H9 (cell line): ENCODE measurements around the gene ABLIM1. TPM values are rescaled to one million over a fixed set of nuclear protein-coding genes. Genes with fewer than 3 reads are reported as not detected.

Experiments used
- DNase-seq: peaks from one replicate; pipeline ENCODE4 v3.0.0-alpha.2; 2017
- H2AFZ ChIP-seq: one replicate; pipeline ENCODE4 v1.6.1; 2013; ENCODE audit warnings: mild to moderate bottlenecking, low read length, control low read depth, moderate library complexity
- H2AK5ac ChIP-seq: 2 replicates; pipeline ENCODE4 v1.6.1; 2013; ENCODE audit warnings: low read length, control low read depth, mixed read lengths; ENCODE audit not compliant: insufficient read length
- H2BK120ac ChIP-seq: one replicate; pipeline ENCODE4 v1.6.1; 2013; ENCODE audit warnings: low read depth, mild to moderate bottlenecking, low read length, control low read depth, inconsistent platforms; ENCODE audit not compliant: poor library complexity, severe bottlenecking
- H2BK12ac ChIP-seq: 2 replicates; pipeline ENCODE4 v1.6.1; 2013; ENCODE audit warnings: low read length, control low read depth, mixed read lengths, low read depth; ENCODE audit not compliant: insufficient read length
- H2BK15ac ChIP-seq: 2 replicates; pipeline ENCODE4 v1.6.1; 2013; ENCODE audit warnings: low read depth, low read length, control low read depth
- H2BK20ac ChIP-seq: one replicate; pipeline ENCODE4 v1.6.1; 2013; ENCODE audit warnings: low read depth, mild to moderate bottlenecking, low read length, control low read depth, inconsistent platforms; ENCODE audit not compliant: poor library complexity, severe bottlenecking
- H2BK5ac ChIP-seq: 2 replicates; pipeline ENCODE4 v1.6.1; 2013; ENCODE audit warnings: low read length, control low read depth, mixed read lengths; ENCODE audit not compliant: insufficient read length
- H3K14ac ChIP-seq: 2 replicates; pipeline ENCODE4 v1.6.1; 2013; ENCODE audit warnings: low read length, control low read depth; ENCODE audit not compliant: insufficient read depth
- H3K18ac ChIP-seq: 2 replicates; pipeline ENCODE4 v1.6.1; 2013; ENCODE audit warnings: low read depth, mild to moderate bottlenecking, mixed read lengths, low read length, control low read depth; ENCODE audit not compliant: insufficient read length
- H3K23ac ChIP-seq: 2 replicates; pipeline ENCODE4 v1.6.1; 2013; ENCODE audit warnings: low read length, control low read depth, mixed read lengths, low read depth; ENCODE audit not compliant: insufficient read length
- H3K23me2 ChIP-seq: 2 replicates; pipeline ENCODE4 v1.6.1; 2013; ENCODE audit warnings: low read depth, mild to moderate bottlenecking, mixed read lengths, low read length, control low read depth; ENCODE audit not compliant: insufficient read length, poor library complexity, severe bottlenecking
- H3K27ac ChIP-seq: 2 replicates; pipeline ENCODE4 v1.5.1; 2013; ENCODE audit warnings: low read length, control low read depth, mixed read lengths, low read depth; ENCODE audit not compliant: insufficient read length
- H3K27me3 ChIP-seq: 2 replicates; pipeline ENCODE4 v1.6.1; 2013; ENCODE audit warnings: low read length, control low read depth, inconsistent platforms; ENCODE audit not compliant: insufficient read depth
- H3K4ac ChIP-seq: 2 replicates; pipeline ENCODE4 v1.6.1; 2013; ENCODE audit warnings: low read depth, mild to moderate bottlenecking, control low read depth, inconsistent platforms, low read length, moderate library complexity
- H3K4me1 ChIP-seq: 2 replicates; pipeline ENCODE4 v1.6.1; 2013; ENCODE audit warnings: low read length, control low read depth, inconsistent platforms; ENCODE audit not compliant: insufficient read depth
- H3K4me2 ChIP-seq: 2 replicates; pipeline ENCODE4 v1.6.1; 2013; ENCODE audit warnings: low read length, control low read depth, mixed read lengths; ENCODE audit not compliant: insufficient read length, insufficient read depth
- H3K56ac ChIP-seq: 2 replicates; pipeline ENCODE4 v1.6.1; 2013; ENCODE audit warnings: low read depth, mild to moderate bottlenecking, mixed read lengths, low read length, control low read depth; ENCODE audit not compliant: insufficient read length
- H3K79me1 ChIP-seq: 2 replicates; pipeline ENCODE4 v1.6.1; 2013; ENCODE audit warnings: low read depth, mild to moderate bottlenecking, moderate library complexity, low read length, control low read depth, inconsistent platforms; ENCODE audit not compliant: insufficient read depth, poor library complexity, severe bottlenecking
- H3K79me2 ChIP-seq: 2 replicates; pipeline ENCODE4 v1.6.1; 2013; ENCODE audit warnings: low read length, control low read depth, inconsistent platforms; ENCODE audit not compliant: insufficient read depth
- H3K9ac ChIP-seq: 2 replicates; pipeline ENCODE4 v1.6.1; 2013; ENCODE audit warnings: low read length, control low read depth, mixed read lengths; ENCODE audit not compliant: insufficient read length; ENCODE audit errors: extremely low read depth
- H3K9me3 ChIP-seq: one replicate; pipeline ENCODE4 v1.6.1; 2013; ENCODE audit warnings: low read depth, low read length, inconsistent platforms; ENCODE audit not compliant: control insufficient read depth
- H3T11ph ChIP-seq: one replicate; pipeline ENCODE4 v1.6.1; 2013; ENCODE audit warnings: mild to moderate bottlenecking, low read length, control low read depth, inconsistent platforms
- H4K20me1 ChIP-seq: one replicate; pipeline ENCODE4 v1.6.1; 2013; ENCODE audit not compliant: control insufficient read depth, insufficient read length, insufficient read depth
- H4K5ac ChIP-seq: 2 replicates; pipeline ENCODE4 v1.6.1; 2013; ENCODE audit warnings: low read depth, mild to moderate bottlenecking, mixed read lengths, low read length, control low read depth; ENCODE audit not compliant: insufficient read length
- H4K8ac ChIP-seq: replicated peaks from 2 replicates; pipeline ENCODE4 v1.6.1; 2013; ENCODE audit warnings: low read length, control low read depth, mixed read lengths, low read depth; ENCODE audit not compliant: insufficient read length
- H4K91ac ChIP-seq: 2 replicates; pipeline ENCODE4 v1.6.1; 2013; ENCODE audit warnings: low read depth, mild to moderate bottlenecking, moderate library complexity, mixed read lengths, low read length, control low read depth; ENCODE audit not compliant: insufficient read length
- H3K27ac Mint-ChIP-seq, 3 experiments: 2 replicates in 2 of 3; 3 replicates in 1 of 3; pipeline ENCODE4 v1.8.0; 2020 to 2021; ENCODE audit warnings: mixed read lengths in 3 of 3, mild to moderate bottlenecking in 1 of 3, moderate library complexity in 1 of 3
- H3K27me3 Mint-ChIP-seq: 2 replicates; pipeline ENCODE4 v1.8.0; 2021; ENCODE audit warnings: low read depth, mild to moderate bottlenecking, moderate library complexity, mixed read lengths
- H3K36me3 Mint-ChIP-seq, 3 experiments: 2 replicates in 2 of 3; 3 replicates in 1 of 3; pipeline ENCODE4 v1.8.0; 2020 to 2021; ENCODE audit warnings: low read depth in 3 of 3, mixed read lengths in 3 of 3; ENCODE audit not compliant: insufficient read depth in 1 of 3
- H3K4me1 Mint-ChIP-seq, 2 experiments: 2 replicates each; pipeline ENCODE4 v1.8.0; 2020; ENCODE audit warnings: mixed read lengths in 2 of 2
- H3K4me3 Mint-ChIP-seq, 2 experiments: 2 replicates in 1 of 2; 3 replicates in 1 of 2; pipeline ENCODE4 v1.8.0; 2020 to 2021; ENCODE audit warnings: mild to moderate bottlenecking in 2 of 2, mixed read lengths in 2 of 2, moderate library complexity in 1 of 2
- H3K9me3 Mint-ChIP-seq, 2 experiments: 2 replicates in 1 of 2; 3 replicates in 1 of 2; pipeline ENCODE4 v1.8.0; 2020; ENCODE audit warnings: mild to moderate bottlenecking in 2 of 2, mixed read lengths in 2 of 2, moderate library complexity in 1 of 2
- WGBS: extraction: QIAGEN DNeasy Blood & Tissue Kit; methylation state at CpG from one replicate; pipeline ENCODE4 v1.1.7; 2013; ENCODE audit warnings: missing lambda C conversion rate, low lambda C conversion rate, mixed read lengths; ENCODE audit not compliant: insufficient read length; ENCODE audit errors: extremely low coverage; 5-methylcytosine and 5-hydroxymethylcytosine counted together
- total RNA-seq: library from RNA; stranded (reverse); gene quantifications from 2 replicates; pipeline ENCODE4 v1.2.1, GENCODE V29; 2021
- TF ChIP-seq, protein P1 (sequence below): fragments of 200-600 bp; sonication (generic); conservative IDR thresholded peaks from 3 replicates; pipeline ENCODE4 v1.8.0; 2021; ENCODE audit warnings: antibody characterized with exemption, mild to moderate bottlenecking

Gene ABLIM1
- total RNA-seq, 1 experiment from 2014 or later, result 32.1 TPM

- H3K27me3 ChIP-seq, result no peaks in the 10 kb centered on the region
- no peak overlapping the region for H2BK20ac ChIP-seq
- no peak overlapping the region for H2BK120ac ChIP-seq
- no peak for DNase-seq
- no peak overlapping the region for H3K4ac ChIP-seq
- peak overlapping the region; percentile 58 for H3K4me2 ChIP-seq
- no peak overlapping the region for H3K56ac ChIP-seq
- TF ChIP-seq, protein P1, sequence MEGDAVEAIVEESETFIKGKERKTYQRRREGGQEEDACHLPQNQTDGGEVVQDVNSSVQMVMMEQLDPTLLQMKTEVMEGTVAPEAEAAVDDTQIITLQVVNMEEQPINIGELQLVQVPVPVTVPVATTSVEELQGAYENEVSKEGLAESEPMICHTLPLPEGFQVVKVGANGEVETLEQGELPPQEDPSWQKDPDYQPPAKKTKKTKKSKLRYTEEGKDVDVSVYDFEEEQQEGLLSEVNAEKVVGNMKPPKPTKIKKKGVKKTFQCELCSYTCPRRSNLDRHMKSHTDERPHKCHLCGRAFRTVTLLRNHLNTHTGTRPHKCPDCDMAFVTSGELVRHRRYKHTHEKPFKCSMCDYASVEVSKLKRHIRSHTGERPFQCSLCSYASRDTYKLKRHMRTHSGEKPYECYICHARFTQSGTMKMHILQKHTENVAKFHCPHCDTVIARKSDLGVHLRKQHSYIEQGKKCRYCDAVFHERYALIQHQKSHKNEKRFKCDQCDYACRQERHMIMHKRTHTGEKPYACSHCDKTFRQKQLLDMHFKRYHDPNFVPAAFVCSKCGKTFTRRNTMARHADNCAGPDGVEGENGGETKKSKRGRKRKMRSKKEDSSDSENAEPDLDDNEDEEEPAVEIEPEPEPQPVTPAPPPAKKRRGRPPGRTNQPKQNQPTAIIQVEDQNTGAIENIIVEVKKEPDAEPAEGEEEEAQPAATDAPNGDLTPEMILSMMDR, result no peak
- Mint-ChIP-seq H3K27me3 (no peaks in the 10 kb centered on the region; the same call in 1 of the 2 replicates), H3K9me3 (no peaks in the 10 kb centered on the region; a peak in 1 of 5 replicates), H3K36me3 (no peaks in the 10 kb centered on the region), H3K27ac (peak overlapping the region; percentile 91 to 96 (median 96); a peak in 6 of 7 replicates), H3K4me3 (peak overlapping the region; percentile 80 to 91), H3K4me1 (peaks cover 58 to 60% of the 10 kb centered on the region in 2 experiments)
- H2BK15ac ChIP-seq, result no peak overlapping the region
- no peak overlapping the region for H2AFZ ChIP-seq
- peaks cover 10% of the 10 kb centered on the region for H3K23me2 ChIP-seq
- H4K20me1 ChIP-seq, result no peaks in the 10 kb centered on the region
- no peak overlapping the region for H2BK5ac ChIP-seq
- no peak overlapping the region for H3K27ac ChIP-seq
- no peak overlapping the region for H3K14ac ChIP-seq
- H3K4me1 ChIP-seq, result peaks cover 11% of the 10 kb centered on the region; the same call in 1 of the 2 replicates
- no peak overlapping the region for H4K91ac ChIP-seq
- peak overlapping the region; percentile 1 for H3K18ac ChIP-seq
- H3K9me3 ChIP-seq, result no peaks in the 10 kb centered on the region
- H4K8ac ChIP-seq, result no peak overlapping the region
- H2BK12ac ChIP-seq, result no peak overlapping the region
- H2AK5ac ChIP-seq, result no peak overlapping the region
- WGBS, result no CpG with 5 or more reads among the region's 5 CpGs
- peak overlapping the region; percentile 23 for H3K9ac ChIP-seq
- H3K23ac ChIP-seq, result no peak overlapping the region
- no peak overlapping the region for H3T11ph ChIP-seq
- H3K79me2 ChIP-seq, result peaks cover 2% of the 10 kb centered on the region; the same call in 1 of the 2 replicates
- H4K5ac ChIP-seq, result no peak overlapping the region
- no peaks in the 10 kb centered on the region for H3K79me1 ChIP-seq
Observed at GRCh38 chr10:114526126-114526503, 132.0 kb downstream of the ABLIM1 start.
